Endothelial cell of umbilical vein (primary cell): ENCODE data around the gene PPIL6. TPM values are rescaled to one million over a fixed set of nuclear protein-coding genes. Genes with fewer than 3 reads are reported as not detected.

Experiments
- BruUV-seq: library from RNA; stranded (reverse); fragments of 400-500 nt; replicated peaks from 2 replicates; lab custom pipeline; 2021; lab: Mats Ljungman, UMichigan
- CTCF ChIA-PET: fragments of 300-600, 350-600 bp; sonication (Branson Sonifier 250); formaldehyde crosslinking; loops from one replicate; lab custom pipeline; 2021; ENCODE audit warnings: antibody characterized with exemption, inconsistent platforms; lab: Charles Lee
- POLR2A ChIA-PET: fragments of 300-600, 350-600 bp; sonication (Branson Sonifier 250); formaldehyde crosslinking; loops from one replicate; lab custom pipeline; 2021; ENCODE audit warnings: antibody characterized with exemption, inconsistent platforms; lab: Charles Lee
- DNase-seq: peaks from one replicate; pipeline ENCODE4 v3.0.0-alpha.2; 2011; ENCODE audit warnings: low read depth, low spot score
- FAIRE-seq: peaks from 2 replicates; lab custom pipeline; 2011; peaks lifted over from hg19 to GRCh38; lab: Jason Lieb, UNC
- H2AFZ ChIP-seq: 2 replicates; pipeline ENCODE4 v1.6.0; 2012; ENCODE audit warnings: low read depth, low read length, control low read depth, inconsistent platforms
- H3K27ac ChIP-seq: 2 replicates; pipeline ENCODE4 v1.5.1; 2011; ENCODE audit warnings: low read depth, mild to moderate bottlenecking, control low read depth, low read length, moderate library complexity; ENCODE audit not compliant: insufficient read depth
- H3K27me3 ChIP-seq, 2 experiments: 2 replicates each; pipeline versions ENCODE4 v1.6.0 to v1.6.1; 2011; ENCODE audit warnings: low read length in 2 of 2, mixed read lengths in 1 of 2; ENCODE audit not compliant: control insufficient read depth in 2 of 2, insufficient read depth in 2 of 2
- H3K36me3 ChIP-seq, 2 experiments: 2 replicates in 1 of 2; 3 replicates in 1 of 2; pipeline ENCODE4 v1.5.1; 2011; ENCODE audit warnings: low read length in 2 of 2, mild to moderate bottlenecking in 1 of 2, moderate library complexity in 1 of 2; ENCODE audit not compliant: control insufficient read depth in 2 of 2, insufficient read depth in 2 of 2; ENCODE audit errors: extremely low read depth in 1 of 2
- H3K4me1 ChIP-seq: 3 replicates; pipeline ENCODE4 v1.5.1; 2011; ENCODE audit warnings: mild to moderate bottlenecking, low read length; ENCODE audit not compliant: control insufficient read depth, insufficient read depth; ENCODE audit errors: extremely low read depth
- H3K4me2 ChIP-seq: 2 replicates; pipeline ENCODE4 v1.6.1; 2011; ENCODE audit warnings: low read length, control low read depth, mixed read lengths; ENCODE audit not compliant: insufficient read depth
- H3K4me3 ChIP-seq, 3 experiments: fragments of 200-600 bp in 1 of 3; sonication (generic), shearing (Covaris generic) in 1 of 3; replicated peaks in 1 of 3; 2 replicates each; pipeline ENCODE4 v1.5.1; 2011 to 2016; ENCODE audit warnings: control low read depth in 3 of 3, low read length in 3 of 3, mild to moderate bottlenecking in 2 of 3, inconsistent platforms in 1 of 3, low read depth in 1 of 3, moderate library complexity in 1 of 3; ENCODE audit not compliant: insufficient read depth in 1 of 3
- H3K79me2 ChIP-seq: 2 replicates; pipeline ENCODE4 v1.6.0; 2012; ENCODE audit warnings: low read length, inconsistent platforms; ENCODE audit not compliant: control insufficient read depth, insufficient read depth
- H3K9ac ChIP-seq: replicated peaks from 2 replicates; pipeline ENCODE3; 2011; ENCODE audit warnings: low read length, control low read depth; ENCODE audit not compliant: insufficient read depth; ENCODE audit errors: extremely low read depth
- H3K9me1 ChIP-seq: replicated peaks from 3 replicates; pipeline ENCODE4 v1.6.0; 2011; ENCODE audit warnings: mild to moderate bottlenecking, low read length; ENCODE audit not compliant: control insufficient read depth, insufficient read depth; ENCODE audit errors: extremely low read depth
- H3K9me3 ChIP-seq: replicated peaks from 2 replicates; pipeline ENCODE4 v1.5.1; 2012; ENCODE audit warnings: low read length, inconsistent platforms; ENCODE audit not compliant: control insufficient read depth, insufficient read depth
- H4K20me1 ChIP-seq: replicated peaks from 2 replicates; pipeline ENCODE3; 2011; ENCODE audit warnings: mild to moderate bottlenecking, low read length; ENCODE audit not compliant: control insufficient read depth, insufficient read depth; ENCODE audit errors: extremely low read depth
- EZH2 ChIP-seq: IDR thresholded peaks from 2 replicates; pipeline ENCODE4 v1.6.1; 2012; ENCODE audit warnings: borderline replicate concordance, low read depth, mild to moderate bottlenecking, moderate library complexity, low read length, inconsistent platforms; ENCODE audit not compliant: severe bottlenecking
- FOS ChIP-seq: IDR thresholded peaks from 2 replicates; pipeline ENCODE4 v1.6.1; 2011; ENCODE audit warnings: mild to moderate bottlenecking, low read length, moderate library complexity, borderline replicate concordance; ENCODE audit not compliant: insufficient read depth
- GATA2 ChIP-seq: IDR thresholded peaks from 2 replicates; pipeline ENCODE4 v1.7.0; 2011; ENCODE audit warnings: low read depth, mild to moderate bottlenecking, moderate library complexity, mixed read lengths, low read length; ENCODE audit not compliant: insufficient read length, insufficient read depth
- JUN ChIP-seq: IDR thresholded peaks from 2 replicates; pipeline ENCODE4 v1.6.1; 2011; ENCODE audit warnings: borderline replicate concordance, low read depth; ENCODE audit not compliant: insufficient read length, insufficient read depth
- MYC ChIP-seq: IDR thresholded peaks from one replicate; pipeline ENCODE4 v1.6.1; 2011; ENCODE audit warnings: mild to moderate bottlenecking, low read depth, low read length
- POLR2A ChIP-seq: IDR thresholded peaks from 2 replicates; pipeline ENCODE4 v1.6.1; 2012; ENCODE audit warnings: low read depth, mild to moderate bottlenecking, control low read depth, low read length
- POLR2AphosphoS5 ChIP-seq: IDR thresholded peaks from 2 replicates; pipeline ENCODE4 v1.6.1; 2012; ENCODE audit warnings: low read depth, mild to moderate bottlenecking, control low read depth, low read length, moderate library complexity; ENCODE audit not compliant: insufficient read depth
- dilution Hi-C: fragments of 300-500 bp; cut with MboI; formaldehyde crosslinking; loops from one replicate; pipeline ENCODE4 v1.15.0; 2019; ENCODE audit warnings: low sequenced_read_pairs; ENCODE audit not compliant: extremely low pct_ligation_motif_present
- intact Hi-C: fragments of 100-400 bp; cut with micrococcal nuclease; formaldehyde crosslinking; loops from one replicate; pipeline ENCODE4 v1.10.0; 2022
- polyA plus RNA-seq, 4 experiments: library from polyadenylated mRNA; depleted of rRNA in 3 of 4; stranded (reverse) in 3 of 4; unstranded in 1 of 4; fragments of >200 nt; gene quantifications; 2 replicates each; pipeline versions ENCODE4 v1.2.1 to v1.2.3, GENCODE V29; 2011 to 2012; ENCODE audit warnings: missing spikeins in 1 of 4
- total RNA-seq: library from RNA; stranded (reverse); gene quantifications from 2 replicates; pipeline ENCODE4 v1.2.3, GENCODE V29; 2021
- TF ChIP-seq, protein P1 (sequence below), 2 donors: IDR thresholded peaks; 1 replicate in 1 of 2; 2 replicates in 1 of 2; pipeline ENCODE4 v1.5.1; 2011; ENCODE audit warnings: low read length in 2 of 2, mild to moderate bottlenecking in 2 of 2, moderate library complexity in 2 of 2, control low read depth in 1 of 2, inconsistent platforms in 1 of 2, low read depth in 1 of 2; ENCODE audit not compliant: insufficient read depth in 1 of 2; ENCODE audit errors: extremely low read depth in 1 of 2
- TF ChIP-seq, protein P2 (sequence below): IDR thresholded peaks from 2 replicates; pipeline ENCODE4 v1.6.1; 2011; ENCODE audit not compliant: insufficient read depth, insufficient read length

Gene PPIL6
- total and polyA plus RNA-seq, 2 donors (not counting 3 experiments of a cell fraction or from before 2014, with no cell fraction given) = 0.11 to 0.33 TPM

DNA sequence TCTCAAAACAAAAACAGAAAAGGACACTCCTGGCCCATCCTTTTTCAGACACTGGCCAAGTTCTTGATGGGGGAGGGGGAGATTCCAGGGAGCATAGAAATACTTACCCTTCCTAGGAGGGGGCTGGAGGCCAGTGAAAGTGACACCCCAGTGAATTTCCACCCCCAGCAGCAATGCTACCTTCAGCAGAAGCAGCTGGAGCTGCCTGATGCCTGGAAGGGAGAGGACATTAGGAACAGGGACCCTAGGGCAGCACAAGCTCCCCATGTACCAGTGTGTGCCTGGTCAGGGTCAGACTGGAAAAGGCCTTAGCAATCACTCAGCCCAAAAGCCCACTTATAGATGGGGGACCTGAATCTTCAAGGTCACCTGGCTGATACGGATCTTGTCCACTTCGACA lies 12.7 kb upstream of the PPIL6 start:
- Histone ChIP-seq H3K9me3 (no peaks in the 10 kb centered on the region), H3K4me2 (no peak overlapping the region), H3K36me3 (no peaks in the 10 kb centered on the region), H3K9ac (no peak overlapping the region), H3K4me3 (no peak overlapping the region), H4K20me1 (no peaks in the 10 kb centered on the region), H3K4me1 (peaks cover 7% of the 10 kb centered on the region), H3K27ac (no peak overlapping the region), H2AFZ (no peak overlapping the region), H3K9me1 (no peaks in the 10 kb centered on the region), H3K27me3 (no peaks in the 10 kb centered on the region), H3K79me2 (no peaks in the 10 kb centered on the region)
- TF ChIP-seq JUN (no peak), GATA2 (no peak), MYC (no peak), FOS (no peak), POLR2AphosphoS5 (no peak), POLR2A (no peak), EZH2 (no peak)
- TF ChIP-seq, protein P1, sequence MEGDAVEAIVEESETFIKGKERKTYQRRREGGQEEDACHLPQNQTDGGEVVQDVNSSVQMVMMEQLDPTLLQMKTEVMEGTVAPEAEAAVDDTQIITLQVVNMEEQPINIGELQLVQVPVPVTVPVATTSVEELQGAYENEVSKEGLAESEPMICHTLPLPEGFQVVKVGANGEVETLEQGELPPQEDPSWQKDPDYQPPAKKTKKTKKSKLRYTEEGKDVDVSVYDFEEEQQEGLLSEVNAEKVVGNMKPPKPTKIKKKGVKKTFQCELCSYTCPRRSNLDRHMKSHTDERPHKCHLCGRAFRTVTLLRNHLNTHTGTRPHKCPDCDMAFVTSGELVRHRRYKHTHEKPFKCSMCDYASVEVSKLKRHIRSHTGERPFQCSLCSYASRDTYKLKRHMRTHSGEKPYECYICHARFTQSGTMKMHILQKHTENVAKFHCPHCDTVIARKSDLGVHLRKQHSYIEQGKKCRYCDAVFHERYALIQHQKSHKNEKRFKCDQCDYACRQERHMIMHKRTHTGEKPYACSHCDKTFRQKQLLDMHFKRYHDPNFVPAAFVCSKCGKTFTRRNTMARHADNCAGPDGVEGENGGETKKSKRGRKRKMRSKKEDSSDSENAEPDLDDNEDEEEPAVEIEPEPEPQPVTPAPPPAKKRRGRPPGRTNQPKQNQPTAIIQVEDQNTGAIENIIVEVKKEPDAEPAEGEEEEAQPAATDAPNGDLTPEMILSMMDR (IDR thresholded peaks at IDR 0.05; ENCODE audit: extremely low read depth in 1 of 2, insufficient read depth in 1 of 2, low read depth in 1 of 2, low read length in 2 of 2) = no peak
- TF ChIP-seq, protein P2, sequence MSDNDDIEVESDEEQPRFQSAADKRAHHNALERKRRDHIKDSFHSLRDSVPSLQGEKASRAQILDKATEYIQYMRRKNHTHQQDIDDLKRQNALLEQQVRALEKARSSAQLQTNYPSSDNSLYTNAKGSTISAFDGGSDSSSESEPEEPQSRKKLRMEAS = no peak
- DNase-seq = no peak
- no peak for FAIRE-seq
- POLR2A ChIA-PET = no interaction called here
- intact Hi-C loops = no loop called here
- no TSS peak for BruUV-seq
- dilution Hi-C loops = no loop called here
- CTCF ChIA-PET = interaction anchor here (0.7 kb wide), 1 partner anchor 13 kb away, joined by 3 read pairs; the partner anchor contains the start of genes PPIL6 and SMPD2
